HepG2 (cell line): Measurements from ENCODE around the gene SLC2A11. TPM values are rescaled to one million over a fixed set of nuclear protein-coding genes. Genes with fewer than 3 reads are reported as not detected.

Experiments
- AKAP8 ChIP-seq: sonication (generic); formaldehyde crosslinking; IDR thresholded peaks from 2 replicates; pipeline ENCODE4 v1.5.1; 2020; ENCODE audit warnings: mild to moderate bottlenecking, missing genetic modification reagents
- KDM4B ChIP-seq: sonication (generic); formaldehyde crosslinking; IDR thresholded peaks from 2 replicates; pipeline ENCODE4 v1.4.0; 2020; ENCODE audit warnings: missing genetic modification reagents
- LCORL ChIP-seq, 2 experiments: fragments of 450-650 bp in 1 of 2; sonication (generic) in 1 of 2; formaldehyde crosslinking in 1 of 2; IDR thresholded peaks; 2 replicates each; pipeline versions ENCODE4 v1.5.0 to v1.6.1; 2017 to 2020; ENCODE audit warnings: antibody characterized with exemption in 1 of 2, missing genetic modification reagents in 1 of 2
- RFX5 ChIP-seq: IDR thresholded peaks from 2 replicates; pipeline ENCODE4 v1.6.1; 2011; ENCODE audit warnings: low read depth, low read length, improper control_type of control experiment
- SOX5 ChIP-seq: IDR thresholded peaks from 2 replicates; pipeline ENCODE4 v1.6.1; 2016; ENCODE audit warnings: borderline replicate concordance
- SP5 ChIP-seq: IDR thresholded peaks from 2 replicates; pipeline ENCODE4 v1.6.1; 2016; ENCODE audit warnings: low read depth, borderline replicate concordance
- ZNF484 ChIP-seq: sonication (generic); formaldehyde crosslinking; IDR thresholded peaks from 2 replicates; pipeline ENCODE4 v1.5.1; 2020; ENCODE audit warnings: mild to moderate bottlenecking, low read depth, missing genetic modification reagents, borderline replicate concordance
- polyA plus RNA-seq, 8 experiments: library from polyadenylated mRNA; depleted of rRNA in 3 of 8; stranded (reverse) in 7 of 8; unstranded in 1 of 8; fragments of >200 nt; fragmentation: Illumina TruSeq in 4 of 8; extraction: Trizol in 4 of 8; gene quantifications; 2 replicates each; pipeline versions ENCODE4 v1.2.1 to v1.2.3, GENCODE V29; 2011 to 2016; ENCODE audit warnings: low read depth in 4 of 8, missing spikeins in 1 of 8, mixed read lengths in 1 of 8; ENCODE audit not compliant: insufficient read depth in 1 of 8
- total RNA-seq, 5 experiments: library from RNA; depleted of rRNA; stranded (reverse); fragments of >200 nt; fragmentation: Illumina TruSeq; extraction: Trizol; gene quantifications; 2 replicates each; pipeline ENCODE4 v1.2.3, GENCODE V29; 2016; ENCODE audit warnings: low read depth in 1 of 5
- TF ChIP-seq, protein P1 (sequence below): fragments of 450-650 bp; IDR thresholded peaks from 2 replicates; pipeline ENCODE4 v1.6.1; 2017; ENCODE audit warnings: mild to moderate bottlenecking
- TF ChIP-seq, protein P2 (sequence below): fragments of 450-650 bp; IDR thresholded peaks from 2 replicates; pipeline ENCODE4 v1.6.1; 2017
- TF ChIP-seq, protein P3 (sequence below): sonication (generic); formaldehyde crosslinking; IDR thresholded peaks from 2 replicates; pipeline ENCODE4 v1.9.0; 2021; ENCODE audit warnings: missing genetic modification reagents, mild to moderate bottlenecking, borderline replicate concordance
- TF ChIP-seq, protein P4 (sequence below): sonication (generic); formaldehyde crosslinking; IDR thresholded peaks from 2 replicates; pipeline ENCODE4 v1.4.0; 2020; ENCODE audit warnings: missing genetic modification reagents
- TF ChIP-seq, protein P5 (sequence below): sonication (generic); formaldehyde crosslinking; IDR thresholded peaks from 2 replicates; pipeline ENCODE4 v1.5.1; 2020; ENCODE audit warnings: missing genetic modification reagents, mild to moderate bottlenecking, borderline replicate concordance
- TF ChIP-seq, protein P6 (sequence below): sonication (generic); formaldehyde crosslinking; conservative IDR thresholded peaks from 2 replicates; pipeline ENCODE4 v1.4.0; 2020; ENCODE audit warnings: missing genetic modification reagents
- TF ChIP-seq, protein P7 (sequence below): sonication (generic); formaldehyde crosslinking; IDR thresholded peaks from 2 replicates; pipeline ENCODE4 v1.4.0; 2020; ENCODE audit warnings: mild to moderate bottlenecking, missing genetic modification reagents, borderline replicate concordance

SLC2A11 gene
- total and polyA plus RNA-seq, 2 of the 13 experiments (the other 11 are each of a cell fraction or from before 2014, with no cell fraction given): 15.2 to 15.4 TPM

DNA sequence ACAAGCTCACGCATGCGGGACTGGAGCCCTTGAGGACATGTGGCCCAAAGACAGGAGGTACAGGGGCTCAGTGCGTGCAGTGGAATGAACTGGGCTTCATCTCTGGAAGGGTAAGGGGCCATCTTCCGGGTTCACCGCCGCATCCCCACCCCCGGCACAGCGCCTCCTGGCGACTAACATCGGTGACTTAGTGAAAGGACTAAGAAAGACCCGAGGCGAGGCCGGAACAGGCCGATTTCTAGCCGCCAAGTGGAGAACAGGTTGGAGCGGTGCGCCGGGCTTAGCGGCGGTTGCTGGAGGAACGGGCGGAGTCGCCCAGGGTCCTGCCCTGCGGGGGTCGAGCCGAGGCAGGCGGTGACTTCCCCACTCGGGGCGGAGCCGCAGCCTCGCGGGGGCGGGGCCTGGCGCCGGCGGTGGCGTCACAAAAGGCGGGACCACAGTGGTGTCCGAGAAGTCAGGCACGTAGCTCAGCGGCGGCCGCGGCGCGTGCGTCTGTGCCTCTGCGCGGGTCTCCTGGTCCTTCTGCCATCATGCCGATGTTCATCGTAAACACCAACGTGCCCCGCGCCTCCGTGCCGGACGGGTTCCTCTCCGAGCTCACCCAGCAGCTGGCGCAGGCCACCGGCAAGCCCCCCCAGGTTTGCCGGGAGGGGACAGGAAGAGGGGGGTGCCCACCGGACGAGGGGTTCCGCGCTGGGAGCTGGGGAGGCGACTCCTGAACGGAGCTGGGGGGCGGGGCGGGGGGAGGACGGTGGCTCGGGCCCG, 36.5 kb downstream of the SLC2A11 start, which contains the start of gene MIF (continued):
- TF ChIP-seq, protein P1, sequence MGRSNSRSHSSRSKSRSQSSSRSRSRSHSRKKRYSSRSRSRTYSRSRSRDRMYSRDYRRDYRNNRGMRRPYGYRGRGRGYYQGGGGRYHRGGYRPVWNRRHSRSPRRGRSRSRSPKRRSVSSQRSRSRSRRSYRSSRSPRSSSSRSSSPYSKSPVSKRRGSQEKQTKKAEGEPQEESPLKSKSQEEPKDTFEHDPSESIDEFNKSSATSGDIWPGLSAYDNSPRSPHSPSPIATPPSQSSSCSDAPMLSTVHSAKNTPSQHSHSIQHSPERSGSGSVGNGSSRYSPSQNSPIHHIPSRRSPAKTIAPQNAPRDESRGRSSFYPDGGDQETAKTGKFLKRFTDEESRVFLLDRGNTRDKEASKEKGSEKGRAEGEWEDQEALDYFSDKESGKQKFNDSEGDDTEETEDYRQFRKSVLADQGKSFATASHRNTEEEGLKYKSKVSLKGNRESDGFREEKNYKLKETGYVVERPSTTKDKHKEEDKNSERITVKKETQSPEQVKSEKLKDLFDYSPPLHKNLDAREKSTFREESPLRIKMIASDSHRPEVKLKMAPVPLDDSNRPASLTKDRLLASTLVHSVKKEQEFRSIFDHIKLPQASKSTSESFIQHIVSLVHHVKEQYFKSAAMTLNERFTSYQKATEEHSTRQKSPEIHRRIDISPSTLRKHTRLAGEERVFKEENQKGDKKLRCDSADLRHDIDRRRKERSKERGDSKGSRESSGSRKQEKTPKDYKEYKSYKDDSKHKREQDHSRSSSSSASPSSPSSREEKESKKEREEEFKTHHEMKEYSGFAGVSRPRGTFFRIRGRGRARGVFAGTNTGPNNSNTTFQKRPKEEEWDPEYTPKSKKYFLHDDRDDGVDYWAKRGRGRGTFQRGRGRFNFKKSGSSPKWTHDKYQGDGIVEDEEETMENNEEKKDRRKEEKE: no peak
- TF ChIP-seq AKAP8 (CRISPR knock-in tag) (peak; percentile 72), ZNF484 (CRISPR knock-in tag) (no peak), LCORL (IDR thresholded peaks at IDR 0.05) (no peak), LCORL (CRISPR knock-in tag; IDR thresholded peaks at IDR 0.05) (peak; percentile 58), RFX5 (no peak), SOX5 (CRISPR knock-in tag) (peak; percentile 61), SP5 (CRISPR knock-in tag) (peak; percentile 84), KDM4B (CRISPR knock-in tag) (no peak)
- TF ChIP-seq, protein P2, sequence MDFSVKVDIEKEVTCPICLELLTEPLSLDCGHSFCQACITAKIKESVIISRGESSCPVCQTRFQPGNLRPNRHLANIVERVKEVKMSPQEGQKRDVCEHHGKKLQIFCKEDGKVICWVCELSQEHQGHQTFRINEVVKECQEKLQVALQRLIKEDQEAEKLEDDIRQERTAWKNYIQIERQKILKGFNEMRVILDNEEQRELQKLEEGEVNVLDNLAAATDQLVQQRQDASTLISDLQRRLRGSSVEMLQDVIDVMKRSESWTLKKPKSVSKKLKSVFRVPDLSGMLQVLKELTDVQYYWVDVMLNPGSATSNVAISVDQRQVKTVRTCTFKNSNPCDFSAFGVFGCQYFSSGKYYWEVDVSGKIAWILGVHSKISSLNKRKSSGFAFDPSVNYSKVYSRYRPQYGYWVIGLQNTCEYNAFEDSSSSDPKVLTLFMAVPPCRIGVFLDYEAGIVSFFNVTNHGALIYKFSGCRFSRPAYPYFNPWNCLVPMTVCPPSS: no peak
- TF ChIP-seq, protein P3, sequence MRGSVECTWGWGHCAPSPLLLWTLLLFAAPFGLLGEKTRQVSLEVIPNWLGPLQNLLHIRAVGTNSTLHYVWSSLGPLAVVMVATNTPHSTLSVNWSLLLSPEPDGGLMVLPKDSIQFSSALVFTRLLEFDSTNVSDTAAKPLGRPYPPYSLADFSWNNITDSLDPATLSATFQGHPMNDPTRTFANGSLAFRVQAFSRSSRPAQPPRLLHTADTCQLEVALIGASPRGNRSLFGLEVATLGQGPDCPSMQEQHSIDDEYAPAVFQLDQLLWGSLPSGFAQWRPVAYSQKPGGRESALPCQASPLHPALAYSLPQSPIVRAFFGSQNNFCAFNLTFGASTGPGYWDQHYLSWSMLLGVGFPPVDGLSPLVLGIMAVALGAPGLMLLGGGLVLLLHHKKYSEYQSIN: no peak
- TF ChIP-seq, protein P4, sequence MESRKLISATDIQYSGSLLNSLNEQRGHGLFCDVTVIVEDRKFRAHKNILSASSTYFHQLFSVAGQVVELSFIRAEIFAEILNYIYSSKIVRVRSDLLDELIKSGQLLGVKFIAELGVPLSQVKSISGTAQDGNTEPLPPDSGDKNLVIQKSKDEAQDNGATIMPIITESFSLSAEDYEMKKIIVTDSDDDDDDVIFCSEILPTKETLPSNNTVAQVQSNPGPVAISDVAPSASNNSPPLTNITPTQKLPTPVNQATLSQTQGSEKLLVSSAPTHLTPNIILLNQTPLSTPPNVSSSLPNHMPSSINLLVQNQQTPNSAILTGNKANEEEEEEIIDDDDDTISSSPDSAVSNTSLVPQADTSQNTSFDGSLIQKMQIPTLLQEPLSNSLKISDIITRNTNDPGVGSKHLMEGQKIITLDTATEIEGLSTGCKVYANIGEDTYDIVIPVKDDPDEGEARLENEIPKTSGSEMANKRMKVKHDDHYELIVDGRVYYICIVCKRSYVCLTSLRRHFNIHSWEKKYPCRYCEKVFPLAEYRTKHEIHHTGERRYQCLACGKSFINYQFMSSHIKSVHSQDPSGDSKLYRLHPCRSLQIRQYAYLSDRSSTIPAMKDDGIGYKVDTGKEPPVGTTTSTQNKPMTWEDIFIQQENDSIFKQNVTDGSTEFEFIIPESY (CRISPR knock-in tag): 0 out of 2 replicates have a peak, but pooled peaks have one; percentile 5
- TF ChIP-seq, protein P5, sequence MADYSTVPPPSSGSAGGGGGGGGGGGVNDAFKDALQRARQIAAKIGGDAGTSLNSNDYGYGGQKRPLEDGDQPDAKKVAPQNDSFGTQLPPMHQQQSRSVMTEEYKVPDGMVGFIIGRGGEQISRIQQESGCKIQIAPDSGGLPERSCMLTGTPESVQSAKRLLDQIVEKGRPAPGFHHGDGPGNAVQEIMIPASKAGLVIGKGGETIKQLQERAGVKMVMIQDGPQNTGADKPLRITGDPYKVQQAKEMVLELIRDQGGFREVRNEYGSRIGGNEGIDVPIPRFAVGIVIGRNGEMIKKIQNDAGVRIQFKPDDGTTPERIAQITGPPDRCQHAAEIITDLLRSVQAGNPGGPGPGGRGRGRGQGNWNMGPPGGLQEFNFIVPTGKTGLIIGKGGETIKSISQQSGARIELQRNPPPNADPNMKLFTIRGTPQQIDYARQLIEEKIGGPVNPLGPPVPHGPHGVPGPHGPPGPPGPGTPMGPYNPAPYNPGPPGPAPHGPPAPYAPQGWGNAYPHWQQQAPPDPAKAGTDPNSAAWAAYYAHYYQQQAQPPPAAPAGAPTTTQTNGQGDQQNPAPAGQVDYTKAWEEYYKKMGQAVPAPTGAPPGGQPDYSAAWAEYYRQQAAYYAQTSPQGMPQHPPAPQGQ (CRISPR knock-in tag): no peak
- TF ChIP-seq, protein P6, sequence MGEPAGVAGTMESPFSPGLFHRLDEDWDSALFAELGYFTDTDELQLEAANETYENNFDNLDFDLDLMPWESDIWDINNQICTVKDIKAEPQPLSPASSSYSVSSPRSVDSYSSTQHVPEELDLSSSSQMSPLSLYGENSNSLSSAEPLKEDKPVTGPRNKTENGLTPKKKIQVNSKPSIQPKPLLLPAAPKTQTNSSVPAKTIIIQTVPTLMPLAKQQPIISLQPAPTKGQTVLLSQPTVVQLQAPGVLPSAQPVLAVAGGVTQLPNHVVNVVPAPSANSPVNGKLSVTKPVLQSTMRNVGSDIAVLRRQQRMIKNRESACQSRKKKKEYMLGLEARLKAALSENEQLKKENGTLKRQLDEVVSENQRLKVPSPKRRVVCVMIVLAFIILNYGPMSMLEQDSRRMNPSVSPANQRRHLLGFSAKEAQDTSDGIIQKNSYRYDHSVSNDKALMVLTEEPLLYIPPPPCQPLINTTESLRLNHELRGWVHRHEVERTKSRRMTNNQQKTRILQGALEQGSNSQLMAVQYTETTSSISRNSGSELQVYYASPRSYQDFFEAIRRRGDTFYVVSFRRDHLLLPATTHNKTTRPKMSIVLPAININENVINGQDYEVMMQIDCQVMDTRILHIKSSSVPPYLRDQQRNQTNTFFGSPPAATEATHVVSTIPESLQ (CRISPR knock-in tag): no peak
- TF ChIP-seq, protein P7, sequence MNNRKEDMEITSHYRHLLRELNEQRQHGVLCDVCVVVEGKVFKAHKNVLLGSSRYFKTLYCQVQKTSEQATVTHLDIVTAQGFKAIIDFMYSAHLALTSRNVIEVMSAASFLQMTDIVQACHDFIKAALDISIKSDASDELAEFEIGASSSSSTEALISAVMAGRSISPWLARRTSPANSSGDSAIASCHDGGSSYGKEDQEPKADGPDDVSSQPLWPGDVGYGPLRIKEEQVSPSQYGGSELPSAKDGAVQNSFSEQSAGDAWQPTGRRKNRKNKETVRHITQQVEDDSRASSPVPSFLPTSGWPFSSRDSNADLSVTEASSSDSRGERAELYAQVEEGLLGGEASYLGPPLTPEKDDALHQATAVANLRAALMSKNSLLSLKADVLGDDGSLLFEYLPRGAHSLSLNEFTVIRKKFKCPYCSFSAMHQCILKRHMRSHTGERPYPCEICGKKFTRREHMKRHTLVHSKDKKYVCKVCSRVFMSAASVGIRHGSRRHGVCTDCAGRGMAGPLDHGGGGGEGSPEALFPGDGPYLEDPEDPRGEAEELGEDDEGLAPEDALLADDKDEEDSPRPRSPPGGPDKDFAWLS (CRISPR knock-in tag): no peak
